ENCODE measurements around the gene AARS2.

DNA sequence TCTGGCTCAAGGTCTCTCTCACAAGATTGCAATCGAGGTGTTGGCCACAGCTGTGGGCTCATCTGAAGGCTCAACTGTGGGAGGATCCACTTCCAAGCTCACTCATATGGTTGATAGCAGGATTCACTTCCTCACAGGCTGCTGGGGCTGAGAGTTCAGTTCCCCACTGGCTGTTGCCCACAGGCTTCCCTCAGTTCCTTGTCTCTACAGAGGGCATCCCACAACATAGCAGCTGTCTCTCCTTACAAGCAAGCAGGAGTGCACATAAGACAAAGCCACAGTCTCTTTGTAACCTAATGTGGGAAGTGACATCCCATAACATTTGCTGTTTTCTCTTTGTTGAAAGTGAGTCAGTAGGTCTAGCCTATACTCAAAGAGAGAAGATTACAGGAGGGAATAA, 43.3 kb upstream of the AARS2 start:
- TF ChIP-seq, protein P1, sequence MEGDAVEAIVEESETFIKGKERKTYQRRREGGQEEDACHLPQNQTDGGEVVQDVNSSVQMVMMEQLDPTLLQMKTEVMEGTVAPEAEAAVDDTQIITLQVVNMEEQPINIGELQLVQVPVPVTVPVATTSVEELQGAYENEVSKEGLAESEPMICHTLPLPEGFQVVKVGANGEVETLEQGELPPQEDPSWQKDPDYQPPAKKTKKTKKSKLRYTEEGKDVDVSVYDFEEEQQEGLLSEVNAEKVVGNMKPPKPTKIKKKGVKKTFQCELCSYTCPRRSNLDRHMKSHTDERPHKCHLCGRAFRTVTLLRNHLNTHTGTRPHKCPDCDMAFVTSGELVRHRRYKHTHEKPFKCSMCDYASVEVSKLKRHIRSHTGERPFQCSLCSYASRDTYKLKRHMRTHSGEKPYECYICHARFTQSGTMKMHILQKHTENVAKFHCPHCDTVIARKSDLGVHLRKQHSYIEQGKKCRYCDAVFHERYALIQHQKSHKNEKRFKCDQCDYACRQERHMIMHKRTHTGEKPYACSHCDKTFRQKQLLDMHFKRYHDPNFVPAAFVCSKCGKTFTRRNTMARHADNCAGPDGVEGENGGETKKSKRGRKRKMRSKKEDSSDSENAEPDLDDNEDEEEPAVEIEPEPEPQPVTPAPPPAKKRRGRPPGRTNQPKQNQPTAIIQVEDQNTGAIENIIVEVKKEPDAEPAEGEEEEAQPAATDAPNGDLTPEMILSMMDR (IDR thresholded peaks at IDR 0.05), result no peak
- TF ChIP-seq POLR2A (IDR thresholded peaks at IDR 0.05), result no peak
